Mesenchymal stem cell (in vitro differentiated cells and primary cell): ENCODE results near the gene SUGCT.

Source experiments
- DNase-seq: peaks from one replicate; pipeline ENCODE4 v3.0.0-alpha.2; 2013
- H2AFZ ChIP-seq: one replicate; pipeline ENCODE4 v1.6.1; 2013; ENCODE audit warnings: low read depth, mild to moderate bottlenecking, control low read depth, inconsistent platforms, low read length, moderate library complexity
- H2AK5ac ChIP-seq: 2 replicates; pipeline ENCODE4 v1.6.1; 2013; ENCODE audit warnings: low read length, moderate library complexity, mild to moderate bottlenecking, inconsistent platforms; ENCODE audit not compliant: severe bottlenecking
- H2BK120ac ChIP-seq: one replicate; pipeline ENCODE4 v1.6.1; 2013; ENCODE audit warnings: low read depth, mild to moderate bottlenecking, inconsistent platforms, low read length, moderate library complexity
- H2BK12ac ChIP-seq, 2 experiments: one replicate each; pipeline ENCODE4 v1.6.1; 2013; ENCODE audit warnings: inconsistent platforms in 2 of 2, low read length in 2 of 2, mild to moderate bottlenecking in 2 of 2, moderate library complexity in 2 of 2, control low read depth in 1 of 2
- H2BK15ac ChIP-seq: one replicate; pipeline ENCODE4 v1.6.1; 2013; ENCODE audit warnings: mild to moderate bottlenecking, low read depth, inconsistent platforms; ENCODE audit not compliant: poor library complexity, severe bottlenecking
- H2BK5ac ChIP-seq: 2 replicates; pipeline ENCODE4 v1.6.1; 2013; ENCODE audit warnings: low read depth, mild to moderate bottlenecking, low read length, control low read depth, inconsistent platforms; ENCODE audit not compliant: poor library complexity, severe bottlenecking
- H3K14ac ChIP-seq, 2 experiments: one replicate each; pipeline ENCODE4 v1.6.1; 2013; ENCODE audit warnings: inconsistent platforms in 2 of 2, low read length in 2 of 2, control low read depth in 1 of 2, mild to moderate bottlenecking in 1 of 2, moderate library complexity in 1 of 2
- H3K18ac ChIP-seq, 2 experiments: one replicate each; pipeline ENCODE4 v1.6.1; 2013; ENCODE audit warnings: inconsistent platforms in 2 of 2, low read length in 2 of 2, control low read depth in 1 of 2, low read depth in 1 of 2, mild to moderate bottlenecking in 1 of 2
- H3K23ac ChIP-seq, 2 experiments: one replicate each; pipeline ENCODE4 v1.6.1; 2013; ENCODE audit warnings: inconsistent platforms in 2 of 2, low read length in 2 of 2, mild to moderate bottlenecking in 2 of 2, moderate library complexity in 2 of 2, control low read depth in 1 of 2
- H3K27ac ChIP-seq: 2 replicates; pipeline ENCODE4 v1.5.1; 2013; ENCODE audit warnings: mild to moderate bottlenecking, moderate library complexity, low read length, control low read depth, inconsistent platforms; ENCODE audit not compliant: poor library complexity, severe bottlenecking
- H3K27me3 ChIP-seq, 2 experiments: 2 replicates each; pipeline versions ENCODE4 v1.6.1 to v1.7.0; 2013; ENCODE audit warnings: low read length in 2 of 2, mild to moderate bottlenecking in 2 of 2, moderate library complexity in 2 of 2, control low read depth in 1 of 2, inconsistent platforms in 1 of 2; ENCODE audit not compliant: control insufficient read depth in 1 of 2, insufficient read depth in 1 of 2
- H3K36me3 ChIP-seq, 2 experiments: 2 replicates each; pipeline versions ENCODE4 v1.6.1 to v1.7.0; 2013; ENCODE audit warnings: low read length in 2 of 2, control low read depth in 1 of 2, inconsistent platforms in 1 of 2, low read depth in 1 of 2, mild to moderate bottlenecking in 1 of 2; ENCODE audit not compliant: insufficient read depth in 2 of 2, control insufficient read depth in 1 of 2
- H3K4ac ChIP-seq, 2 experiments: one replicate each; pipeline ENCODE4 v1.6.1; 2013; ENCODE audit warnings: inconsistent platforms in 2 of 2, low read length in 2 of 2, mild to moderate bottlenecking in 2 of 2, moderate library complexity in 2 of 2, control low read depth in 1 of 2, low read depth in 1 of 2
- H3K4me1 ChIP-seq: 2 replicates; pipeline ENCODE4 v1.6.1; 2013; ENCODE audit warnings: low read depth, low read length, control low read depth; ENCODE audit not compliant: control insufficient read depth, insufficient read depth
- H3K4me2 ChIP-seq: 2 replicates; pipeline ENCODE4 v1.6.1; 2013; ENCODE audit warnings: low read length, mild to moderate bottlenecking, inconsistent platforms; ENCODE audit not compliant: poor library complexity, severe bottlenecking
- H3K4me3 ChIP-seq, 2 experiments: 2 replicates each; pipeline versions ENCODE4 v1.5.1 to v1.7.0; 2013; ENCODE audit warnings: low read length in 2 of 2, mild to moderate bottlenecking in 2 of 2, control low read depth in 1 of 2, low read depth in 1 of 2; ENCODE audit not compliant: insufficient read depth in 1 of 2
- H3K79me1 ChIP-seq: replicated peaks from 2 replicates; pipeline ENCODE4 v1.6.1; 2013; ENCODE audit warnings: mild to moderate bottlenecking, control low read depth, low read length, inconsistent platforms; ENCODE audit not compliant: poor library complexity, severe bottlenecking
- H3K9ac ChIP-seq: 2 replicates; pipeline ENCODE4 v1.7.0; 2013; ENCODE audit warnings: mild to moderate bottlenecking, low read length, moderate library complexity
- H3K9me3 ChIP-seq: 2 replicates; pipeline ENCODE4 v1.7.0; 2013; ENCODE audit warnings: mild to moderate bottlenecking, low read length; ENCODE audit not compliant: control insufficient read depth
- H4K8ac ChIP-seq: one replicate; pipeline ENCODE4 v1.6.1; 2013; ENCODE audit warnings: inconsistent platforms, mild to moderate bottlenecking, low read length, moderate library complexity
- H4K91ac ChIP-seq: one replicate; pipeline ENCODE4 v1.6.1; 2013; ENCODE audit warnings: mild to moderate bottlenecking, low read length, inconsistent platforms
- WGBS: methylation state at CpG from one replicate; pipeline ENCODE4 v1.1.7; 2013; ENCODE audit warnings: mixed read lengths; 5-methylcytosine and 5-hydroxymethylcytosine counted together

The SUGCT gene

GRCh38 chr7:40455485-40455884 lies 320.7 kb downstream of the SUGCT start:
- H3K4ac ChIP-seq, result no peak overlapping the region

GRCh38 chr7:40457776-40458480 lies 323.1 kb downstream of the SUGCT start:
- Histone ChIP-seq H3K27ac (no peak overlapping the region), H3K14ac (no peak overlapping the region), H3K18ac (no peak overlapping the region), H4K91ac (no peak overlapping the region), H2BK15ac (no peak overlapping the region), H3K4me2 (no peak overlapping the region), H3K4me1 (peaks cover 2% of the 10 kb centered on the region), H3K9ac (no peak overlapping the region), H3K36me3 (no peaks in the 10 kb centered on the region), H2AFZ (no peak overlapping the region), H2BK120ac (no peak overlapping the region), H3K79me1 (no peaks in the 10 kb centered on the region), H3K23ac (no peak overlapping the region), H2AK5ac (no peak overlapping the region), H2BK12ac (no peak overlapping the region), H2BK5ac (no peak overlapping the region), H3K4ac (no peak overlapping the region), H3K9me3 (no peaks in the 10 kb centered on the region), H3K27me3 (no peaks in the 10 kb centered on the region), H4K8ac (no peak overlapping the region), H3K4me3 (no peak overlapping the region)
- 98% methylated on average over 4 of the region's 5 CpGs for WGBS
- no peak for DNase-seq

More at GRCh38 chr7:40455485-40455884, 320.7 kb downstream of the SUGCT start:
- H2BK5ac ChIP-seq, result no peak overlapping the region
- DNase-seq, result peak; percentile 27
- H3K4me1 ChIP-seq, result no peaks in the 10 kb centered on the region
- no peak overlapping the region for H2AFZ ChIP-seq
- H3K14ac ChIP-seq, result no peak overlapping the region
- H3K9ac ChIP-seq, result no peak overlapping the region
- H2BK120ac ChIP-seq, result no peak overlapping the region
- no peak overlapping the region for H3K4me3 ChIP-seq
- H3K18ac ChIP-seq, result no peak overlapping the region
- H3K23ac ChIP-seq, result no peak overlapping the region
- no peaks in the 10 kb centered on the region for H3K79me1 ChIP-seq
- H3K27me3 ChIP-seq, result no peaks in the 10 kb centered on the region
- no peak overlapping the region for H3K4me2 ChIP-seq
- no peaks in the 10 kb centered on the region for H3K36me3 ChIP-seq
- no peak overlapping the region for H4K91ac ChIP-seq
- no peak overlapping the region for H2BK12ac ChIP-seq
- H3K9me3 ChIP-seq, result no peaks in the 10 kb centered on the region
- no peak overlapping the region for H2AK5ac ChIP-seq
- H2BK15ac ChIP-seq, result no peak overlapping the region
- no peak overlapping the region for H3K27ac ChIP-seq
- H4K8ac ChIP-seq, result no peak overlapping the region

- H3K9ac ChIP-seq, result peak overlapping the region; percentile 43
- H2BK12ac ChIP-seq, result no peak overlapping the region
- no peaks in the 10 kb centered on the region for H3K9me3 ChIP-seq
- H3K4ac ChIP-seq, result no peak overlapping the region
- no peak overlapping the region for H2BK120ac ChIP-seq
- H3K27ac ChIP-seq, result no peak overlapping the region
- no peak overlapping the region for H3K14ac ChIP-seq
- H3K4me1 ChIP-seq, result peaks cover 2% of the 10 kb centered on the region
- no peaks in the 10 kb centered on the region for H3K36me3 ChIP-seq
- H2BK5ac ChIP-seq, result no peak overlapping the region
- H3K4me3 ChIP-seq, result no peak overlapping the region
- no peak overlapping the region for H4K91ac ChIP-seq
- H2AFZ ChIP-seq, result no peak overlapping the region
- H2BK15ac ChIP-seq, result no peak overlapping the region
- H3K18ac ChIP-seq, result no peak overlapping the region
- 77% methylated on average over 3 of the region's 4 CpGs for WGBS
- no peak overlapping the region for H4K8ac ChIP-seq
- no peaks in the 10 kb centered on the region for H3K27me3 ChIP-seq
- no peak for DNase-seq
- H3K23ac ChIP-seq, result no peak overlapping the region
- no peak overlapping the region for H3K4me2 ChIP-seq
- no peaks in the 10 kb centered on the region for H3K79me1 ChIP-seq
- H2AK5ac ChIP-seq, result no peak overlapping the region
These were observed 328.6 kb downstream of the SUGCT start for GRCh38 chr7:40463446-40463845.

GRCh38 chr7:40468891-40469864 lies 334.4 kb downstream of the SUGCT start:
- H2BK15ac ChIP-seq, result peak overlapping the region; percentile 28
- H3K4me2 ChIP-seq, result no peak overlapping the region
- H3K27ac ChIP-seq, result peak overlapping the region; percentile 76
- no peaks in the 10 kb centered on the region for H3K27me3 ChIP-seq
- H3K79me1 ChIP-seq, result no peaks in the 10 kb centered on the region
- peak overlapping the region; percentile 34 for H2BK120ac ChIP-seq
- 32% methylated on average over 2 of the region's 4 CpGs for WGBS
- peak overlapping the region; percentile 80 for H2AK5ac ChIP-seq
- H2BK5ac ChIP-seq, result peak overlapping the region; percentile 57
- H2AFZ ChIP-seq, result no peak overlapping the region
- H2BK12ac ChIP-seq, result peak overlapping the region; percentile 54 to 63
- H3K9ac ChIP-seq, result peak overlapping the region; percentile 84
- no peak overlapping the region for H3K14ac ChIP-seq
- peak overlapping the region in 1 of 2 experiments; percentile 52 for H3K4me3 ChIP-seq
- H3K36me3 ChIP-seq, result no peaks in the 10 kb centered on the region
- H3K4ac ChIP-seq, result no peak overlapping the region
- no peaks in the 10 kb centered on the region for H3K9me3 ChIP-seq
- peak overlapping the region in 1 of 2 experiments; percentile 62 for H3K18ac ChIP-seq
- no peak overlapping the region for H4K8ac ChIP-seq
- DNase-seq, result peak; percentile 88
- no peak overlapping the region for H3K23ac ChIP-seq
- H3K4me1 ChIP-seq, result peaks cover 3% of the 10 kb centered on the region
- H4K91ac ChIP-seq, result no peak overlapping the region
